HG02623 (cell line): ENCODE measurements around the gene HOXA6.

Experiments
- ATAC-seq: cut with Tn5 transposase; IDR thresholded peaks from one replicate; pipeline ENCODE4 v1.9.1; 2021; ENCODE audit warnings: moderate library complexity; ENCODE audit not compliant: unreplicated experiment

Gene HOXA6

DNA sequence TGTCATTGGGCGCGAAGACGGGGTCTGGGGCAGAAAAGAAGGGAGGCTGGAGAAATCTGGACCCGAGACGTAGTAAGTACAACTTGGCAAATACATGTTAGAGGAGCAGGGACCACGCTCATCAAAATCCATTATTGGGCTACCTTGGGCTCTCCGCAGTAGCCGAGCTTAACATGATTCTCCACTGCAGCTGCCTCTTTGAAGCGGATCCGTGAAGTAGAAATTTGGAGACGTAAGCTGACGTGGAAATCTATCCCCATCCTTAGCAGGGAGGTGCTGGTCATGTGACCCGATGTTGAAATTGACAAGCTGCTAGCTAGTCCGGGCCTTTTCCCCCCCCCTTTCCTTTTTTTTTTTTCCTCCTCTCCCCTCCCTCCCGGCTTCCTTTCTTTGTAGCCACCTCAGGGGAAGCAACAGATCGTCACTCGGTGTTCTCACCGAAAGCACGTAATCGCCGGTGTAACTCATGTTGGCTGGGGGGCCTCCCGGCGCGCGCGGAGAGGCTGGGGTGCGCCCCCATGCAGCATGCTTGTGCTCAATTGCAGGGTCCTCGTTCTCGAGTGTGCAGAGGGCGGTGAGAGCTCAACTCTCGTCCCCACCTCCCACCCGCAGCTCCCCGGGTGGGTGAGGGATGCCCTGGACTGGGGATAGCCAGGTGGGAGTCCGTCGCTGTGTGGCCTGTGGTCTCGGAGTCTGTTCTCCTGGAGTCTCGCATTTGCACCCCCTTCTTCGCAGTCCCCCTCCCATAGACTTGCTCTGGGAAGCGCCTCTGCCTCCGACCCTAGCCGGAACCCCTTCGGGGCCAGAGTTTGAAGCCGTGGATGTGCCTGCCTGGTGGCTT lies 37.7 kb upstream of the HOXA6 start, which contains the start of gene HOXA11:
Gene HOXA11 (minus strand): TSS at position 220 of the 841 bp plus-strand sequence. CDS start 88 bp downstream, at position 132.
- ATAC-seq, result no peak

DNA sequence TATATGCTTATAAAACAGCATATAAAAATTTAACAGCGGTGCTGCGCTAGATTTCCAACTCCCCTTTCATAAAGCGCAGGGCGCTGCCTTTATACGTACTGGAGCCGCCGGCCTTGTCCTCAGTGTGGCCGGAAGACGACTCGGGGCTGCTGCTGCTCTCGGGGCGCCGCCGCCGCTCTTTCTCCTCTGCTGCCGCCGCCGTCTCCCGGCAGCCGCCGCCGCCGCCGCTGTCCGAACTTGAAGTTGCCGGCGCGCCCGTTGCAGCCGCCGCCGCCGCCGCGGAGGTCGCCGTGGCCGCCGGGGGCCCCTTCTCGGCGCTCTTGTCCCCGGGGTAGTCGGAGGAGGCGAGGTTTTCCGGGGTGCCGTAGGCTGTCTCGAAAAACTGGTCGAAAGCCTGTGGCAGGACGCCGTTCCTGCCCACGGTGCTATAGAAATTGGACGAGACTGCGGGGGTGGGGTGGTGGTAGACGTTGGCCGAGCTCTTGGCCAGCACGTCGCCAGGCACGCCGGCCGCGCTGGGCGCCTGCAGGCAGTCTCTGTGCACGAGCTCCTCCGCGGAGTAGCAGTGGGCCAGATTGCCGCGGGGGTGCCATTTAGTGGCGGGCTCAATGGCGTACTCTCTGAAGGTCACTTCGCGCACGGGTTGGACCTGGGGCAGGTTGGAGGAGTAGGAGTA lies 36.9 kb upstream of the HOXA6 start:
- ATAC-seq, result no peak

GRCh38 chr7:27183682-27184336 lies 36.2 kb upstream of the HOXA6 start:
- ATAC-seq, result no peak

DNA sequence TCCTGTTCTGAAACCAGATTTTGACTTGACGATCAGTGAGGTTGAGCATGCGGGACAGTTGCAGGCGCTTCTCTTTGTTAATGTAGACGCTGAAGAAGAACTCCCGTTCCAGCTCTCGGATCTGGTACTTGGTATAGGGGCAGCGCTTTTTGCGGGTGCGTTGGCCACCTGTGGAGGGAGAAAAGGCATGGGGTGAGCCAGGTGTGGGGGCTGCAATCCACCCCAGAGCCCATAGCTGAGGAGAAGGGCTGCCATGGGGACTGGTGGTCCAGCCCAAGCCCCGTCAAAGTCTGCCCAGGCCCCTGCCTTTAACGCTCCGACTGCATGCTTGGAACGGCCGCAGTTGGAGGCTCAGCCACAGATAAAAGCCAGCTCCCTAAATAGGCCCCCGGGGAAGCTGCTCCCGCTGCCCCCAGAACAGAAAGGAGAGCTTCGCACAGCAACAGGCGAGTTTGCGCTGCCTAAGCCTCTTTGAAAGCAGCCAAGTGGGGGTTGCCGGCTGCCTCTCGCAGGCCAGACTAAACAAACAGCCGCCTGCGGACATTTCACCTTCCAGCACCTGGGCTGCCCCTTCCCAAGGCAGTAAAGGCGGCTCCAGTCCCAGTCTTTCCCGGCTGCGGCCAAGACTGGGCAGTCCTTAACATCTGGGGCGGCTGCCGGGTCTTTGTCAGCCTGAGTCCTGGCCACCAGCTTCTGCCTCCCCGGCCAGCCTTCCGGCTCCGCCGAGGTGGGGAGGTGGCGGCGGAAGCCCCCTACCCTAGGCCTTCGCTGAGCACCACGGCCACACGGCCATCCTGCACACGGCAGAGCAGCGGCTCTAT lies 35.5 kb upstream of the HOXA6 start:
- ATAC-seq, result no peak

DNA sequence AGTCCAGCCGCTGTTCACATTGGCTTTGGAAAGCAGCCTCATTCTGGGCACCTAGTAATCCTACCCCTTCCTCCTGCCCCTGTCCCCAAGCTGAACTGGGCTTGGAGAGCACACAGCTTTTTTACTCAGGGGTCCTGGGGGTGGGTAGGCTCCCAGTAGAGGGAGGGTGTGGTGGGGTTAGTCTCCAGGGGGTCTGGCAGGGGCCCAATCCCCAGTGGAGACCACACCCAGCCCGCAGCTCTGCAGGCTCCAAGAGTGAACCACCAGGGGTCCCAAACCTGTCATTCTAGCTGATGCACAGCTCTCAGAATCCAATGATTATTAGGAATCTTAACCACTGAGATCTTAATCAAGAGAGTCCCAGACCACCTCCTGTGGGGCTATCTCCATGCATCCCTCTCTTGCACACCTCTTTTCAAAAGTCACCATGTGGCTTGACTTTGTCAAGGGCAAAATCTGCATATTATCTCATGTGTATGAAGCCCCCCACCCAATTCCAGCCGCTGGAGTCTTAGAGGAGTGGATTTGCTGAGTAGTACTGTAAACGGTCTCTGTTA lies 34.8 kb upstream of the HOXA6 start:
- no peak for ATAC-seq

- ATAC-seq, result no peak
Observed at GRCh38 chr7:27181795-27182275, 34.3 kb upstream of the HOXA6 start.

- no peak for ATAC-seq
Observed at GRCh38 chr7:27180431-27181420, 33.2 kb upstream of the HOXA6 start.

DNA sequence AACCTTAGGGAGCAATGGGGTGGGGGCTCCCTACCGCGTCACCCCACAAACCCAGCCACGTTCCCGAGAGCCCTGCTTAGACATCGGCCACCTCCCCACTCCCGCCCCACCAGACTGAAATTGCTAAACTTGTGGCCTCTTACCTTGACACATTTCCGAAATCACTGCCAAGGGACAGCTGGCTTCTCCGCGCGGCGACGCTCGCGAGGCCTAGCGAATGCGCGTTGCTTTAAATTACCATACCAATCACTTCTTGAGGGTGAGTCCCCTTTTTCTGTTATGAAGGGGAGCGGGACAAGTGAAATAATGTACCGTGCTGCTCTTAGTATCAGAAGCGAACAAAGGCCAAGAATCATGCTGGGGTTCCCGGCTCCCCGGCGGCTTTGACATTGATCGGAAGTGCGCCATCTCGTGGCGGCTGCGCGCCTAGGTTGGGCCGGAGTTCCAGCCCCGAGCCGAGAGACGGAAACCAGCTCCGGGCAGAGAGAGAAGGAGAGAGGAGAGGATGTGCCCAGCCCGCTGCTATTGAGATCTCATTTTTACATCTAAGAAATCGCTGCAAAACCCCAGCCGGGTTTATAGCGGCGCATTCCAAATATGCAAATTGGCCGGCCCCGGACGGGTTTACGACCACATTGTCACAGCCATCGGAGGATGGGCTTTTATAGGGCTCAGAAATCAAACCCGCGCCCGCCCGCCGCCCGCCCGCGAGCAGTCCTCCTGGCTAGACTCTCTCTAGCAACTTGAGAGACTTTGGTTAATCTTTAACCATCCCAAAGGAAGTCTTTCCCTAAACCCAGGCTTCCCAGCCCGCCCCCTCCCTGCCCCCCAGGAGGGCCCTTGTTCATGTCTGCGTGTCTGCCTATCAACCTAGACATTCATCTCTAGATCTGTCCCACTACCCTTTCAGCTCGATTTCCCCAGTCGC lies 32.2 kb upstream of the HOXA6 start:
- no peak for ATAC-seq

- no peak for ATAC-seq
Observed at GRCh38 chr7:27179030-27179429, 31.5 kb upstream of the HOXA6 start.

- no peak for ATAC-seq
Observed at GRCh38 chr7:27178366-27178765, 30.8 kb upstream of the HOXA6 start.

DNA sequence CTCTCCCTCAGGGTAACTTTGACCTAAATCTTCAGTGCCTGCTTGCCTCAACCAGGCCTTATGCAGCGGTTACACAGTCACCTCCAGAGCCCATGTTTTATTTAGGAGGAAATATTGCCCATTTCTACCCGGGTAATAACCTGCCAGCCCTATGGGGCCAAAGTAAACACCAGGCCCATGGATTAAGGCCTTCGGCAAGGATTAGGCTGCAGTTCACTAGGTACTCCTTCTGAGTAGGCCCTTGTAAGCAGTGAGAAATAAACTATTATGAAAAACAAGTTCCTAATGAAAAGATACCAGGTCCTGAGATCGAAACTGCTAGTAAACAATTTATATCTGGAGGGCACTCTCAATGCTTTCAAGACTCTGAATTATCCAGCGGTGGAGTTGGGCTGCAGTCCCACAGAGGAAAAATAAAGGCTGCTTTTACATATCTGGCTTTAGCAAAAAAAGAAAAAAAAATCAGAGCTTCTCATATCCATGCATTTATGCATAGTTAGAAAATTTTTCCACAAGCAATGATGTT lies 30.3 kb upstream of the HOXA6 start:
- no peak for ATAC-seq

GRCh38 chr7:27176962-27177794 lies 29.6 kb upstream of the HOXA6 start:
- ATAC-seq, result no peak

- ATAC-seq, result no peak
Observed at GRCh38 chr7:27176524-27176845, 28.9 kb upstream of the HOXA6 start.

GRCh38 chr7:27175626-27176523 lies 28.3 kb upstream of the HOXA6 start:
- ATAC-seq, result no peak

DNA sequence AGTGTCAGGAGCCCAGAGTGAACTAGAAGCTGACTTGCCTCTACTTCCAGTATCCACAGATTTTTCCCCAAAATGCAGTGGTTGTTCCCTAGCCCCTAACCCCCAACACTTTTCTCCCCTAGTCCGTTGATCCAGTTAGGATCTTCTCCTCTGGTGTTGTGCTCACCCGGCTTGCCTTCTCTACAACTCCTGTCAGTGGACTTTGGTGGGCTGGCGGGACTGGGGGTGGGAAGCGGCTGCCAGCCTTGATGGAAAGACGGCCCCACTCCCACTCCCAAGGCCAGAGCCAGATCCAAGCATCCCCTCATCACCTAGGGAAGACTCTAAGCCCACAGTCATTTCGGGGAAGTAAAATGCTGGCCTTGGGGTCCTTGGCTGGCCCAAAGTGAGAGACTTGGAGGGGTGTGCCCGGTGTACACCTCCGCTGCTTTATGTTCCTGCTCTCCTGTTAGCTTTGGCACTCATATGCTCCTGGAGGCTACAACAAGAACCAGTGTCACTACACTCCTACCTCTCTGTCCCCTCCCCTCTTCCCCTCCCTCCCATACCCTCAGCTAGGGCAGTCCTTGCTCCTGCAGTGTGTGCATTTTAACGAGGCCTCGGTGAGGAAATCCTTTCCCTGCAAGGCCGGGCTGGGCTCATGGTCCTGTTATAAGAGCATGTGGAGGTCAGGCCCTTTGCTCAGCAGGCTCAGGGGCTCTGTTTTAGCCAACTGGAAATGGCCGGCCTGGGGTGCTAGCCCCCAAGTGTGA lies 27.5 kb upstream of the HOXA6 start:
- ATAC-seq, result no peak
